Astrocyte of the cerebellum (primary cell): Measurements from ENCODE around the gene MDC1.
A peak's percentile ranks its signal among the peaks of the same experiment; 100 is the strongest.

Source experiments
- DNase-seq: peaks from one replicate; pipeline ENCODE4 v3.0.0-alpha.2; 2011; ENCODE audit warnings: low read depth
- H3K4me3 ChIP-seq: 2 replicates; pipeline ENCODE4 v1.5.1; 2011; ENCODE audit warnings: mild to moderate bottlenecking, low read depth, low read length, moderate library complexity
- CTCF ChIP-seq: IDR thresholded peaks from 2 replicates; pipeline ENCODE4 v1.5.1; 2012; ENCODE audit warnings: low read length, low read depth, moderate library complexity, mild to moderate bottlenecking; ENCODE audit errors: missing control alignments
- in situ Hi-C: cut with HindIII; loops from 2 replicates; pipeline ENCODE4 v1.10.0; 2017; ENCODE audit warnings: low sequenced_read_pairs

MDC1 gene

GRCh38 chr6:30716879-30717128 is 277 bp downstream of the MDC1 start:
- H3K4me3 ChIP-seq = peak overlapping the region; percentile 81
- in situ Hi-C loops = no loop called here
- no peak for DNase-seq
- TF ChIP-seq CTCF = no peak

DNA sequence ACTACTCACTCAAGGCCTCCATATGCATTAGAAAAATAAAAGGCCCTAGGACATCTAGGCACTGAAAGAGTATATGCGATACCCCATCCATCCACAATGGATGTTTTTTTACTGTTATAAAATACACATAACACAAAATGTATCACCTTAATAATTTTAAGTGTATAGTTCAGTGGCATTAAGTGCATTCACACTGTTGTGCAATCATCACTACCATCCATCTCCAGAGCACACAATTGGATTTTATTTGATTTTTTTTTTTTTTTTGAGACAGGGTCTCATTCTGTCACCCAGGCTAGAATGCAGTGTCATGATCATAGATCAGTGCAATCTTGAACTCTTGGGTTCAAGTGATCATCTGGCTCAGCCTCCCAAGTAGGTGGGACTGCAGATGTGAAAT is 2.8 kb downstream of the MDC1 start:
- TF ChIP-seq CTCF = no peak
- in situ Hi-C loops = no loop called here
- H3K4me3 ChIP-seq = no peak overlapping the region
- no peak for DNase-seq

GRCh38 chr6:30712441-30712945 is 4.6 kb downstream of the MDC1 start:
- no peak for DNase-seq
- in situ Hi-C loops = no loop called here
- H3K4me3 ChIP-seq = no peak overlapping the region
- TF ChIP-seq CTCF = no peak

- DNase-seq = no peak
- TF ChIP-seq CTCF = no peak
- in situ Hi-C loops = no loop called here
- H3K4me3 ChIP-seq = no peak overlapping the region
These were observed 5.2 kb downstream of the MDC1 start for GRCh38 chr6:30711758-30712380.

- in situ Hi-C loops = no loop called here
- DNase-seq = no peak
- no peak for TF ChIP-seq CTCF
- H3K4me3 ChIP-seq = no peak overlapping the region
These were observed 7.8 kb downstream of the MDC1 start for GRCh38 chr6:30709101-30709868.

DNA sequence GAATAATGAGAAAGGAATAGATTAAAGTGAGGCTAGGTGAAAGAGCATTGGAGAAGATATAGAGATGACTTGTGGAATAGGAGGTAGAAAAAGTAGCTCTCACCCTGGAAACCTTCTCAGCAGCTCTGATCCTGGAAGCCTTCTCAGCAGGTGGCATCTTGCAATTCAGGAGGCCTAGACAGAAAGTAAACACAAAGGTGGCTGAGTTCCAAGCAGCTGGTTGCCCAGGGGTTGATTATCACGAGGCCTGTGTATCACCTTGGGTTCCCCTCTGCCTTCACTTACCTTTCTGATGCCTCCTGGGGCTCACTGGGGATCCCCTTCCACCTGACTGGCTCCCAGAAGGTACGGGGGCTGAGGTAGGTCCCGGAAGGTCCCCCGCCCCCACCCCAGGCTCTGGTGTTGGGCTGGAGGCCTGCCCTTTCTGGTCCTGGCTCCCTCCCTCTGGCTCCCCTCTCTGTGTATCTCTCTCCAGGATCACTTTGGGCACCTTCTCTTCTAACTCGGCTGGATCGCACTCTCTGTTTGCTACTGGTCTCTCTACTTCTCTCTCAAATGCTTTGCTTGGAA is 9.7 kb downstream of the MDC1 start:
- no peak overlapping the region for H3K4me3 ChIP-seq
- TF ChIP-seq CTCF = no peak
- in situ Hi-C loops = no loop called here
- DNase-seq = no peak
